GM12878 (cell line): ENCODE measurements around the gene GPC2. TPM values are rescaled to one million over a fixed set of nuclear protein-coding genes. Genes with fewer than 3 reads are reported as not detected.

Experiments used
- ATAC-seq: fragments of 200-7000 bp; cut with Tn5 transposase; 3 replicates; pipeline ENCODE4 v1.9.1; 2020; ENCODE audit warnings: mild to moderate bottlenecking, moderate library complexity
- BruUV-seq: library from RNA; stranded (reverse); fragments of 400-500 nt; replicated peaks from 2 replicates; lab custom pipeline; 2021; lab: Mats Ljungman, UMichigan
- CTCF ChIA-PET: fragments of 300-600 bp; sonication (Branson Sonifier 250); formaldehyde crosslinking; extraction: SDS; loops from one replicate; lab custom pipeline; 2021; ENCODE audit warnings: inconsistent platforms; lab: Yijun Ruan, JAX
- POLR2A ChIA-PET: fragments of 350-600 bp; formaldehyde crosslinking; extraction: SDS; loops from one replicate; lab custom pipeline; 2021; ENCODE audit warnings: inconsistent platforms; lab: Charles Lee
- RAD21 ChIA-PET: fragments of 300-600 bp; sonication (Branson Sonifier 250); formaldehyde crosslinking; loops from one replicate; lab custom pipeline; 2023; ENCODE audit warnings: antibody characterized with exemption; ENCODE audit not compliant: unreplicated experiment; lab: Charles Lee
- SMC1A ChIA-PET: fragments of 300-600 bp; sonication (Branson Sonifier 250); formaldehyde crosslinking; loops from one replicate; lab custom pipeline; 2023; ENCODE audit not compliant: unreplicated experiment, uncharacterized antibody; lab: Charles Lee
- DNase-seq: peaks from one replicate; pipeline ENCODE4 v3.0.0-alpha.2; 2011; ENCODE audit warnings: low read depth, low spot score
- FAIRE-seq: peaks from 3 replicates; lab custom pipeline; 2011; peaks lifted over from hg19 to GRCh38; lab: Jason Lieb, UNC
- H2AFZ ChIP-seq: 2 replicates; pipeline ENCODE4 v1.6.0; 2011; ENCODE audit warnings: low read depth, low read length, control low read depth; ENCODE audit not compliant: control insufficient read depth
- H3K27ac ChIP-seq: 2 replicates; pipeline ENCODE4 v1.5.1; 2011; ENCODE audit warnings: control low read depth; ENCODE audit not compliant: control insufficient read depth, insufficient read depth
- H3K27me3 ChIP-seq, 2 experiments: replicated peaks in 1 of 2; 2 replicates each; pipeline versions ENCODE4 v1.6.0 to v1.6.1; 2011; ENCODE audit warnings: low read length in 1 of 2; ENCODE audit not compliant: control insufficient read depth in 2 of 2, insufficient read depth in 2 of 2
- H3K36me3 ChIP-seq, 2 experiments: 2 replicates each; pipeline ENCODE4 v1.5.1; 2011; ENCODE audit warnings: low read length in 1 of 2; ENCODE audit not compliant: control insufficient read depth in 2 of 2, insufficient read depth in 2 of 2
- H3K4me1 ChIP-seq: 2 replicates; pipeline ENCODE4 v1.6.1; 2011; ENCODE audit warnings: mild to moderate bottlenecking, low read length, moderate library complexity, mixed read lengths; ENCODE audit not compliant: control insufficient read depth, insufficient read depth
- H3K4me2 ChIP-seq: 2 replicates; pipeline ENCODE4 v1.6.0; 2011; ENCODE audit warnings: control low read depth; ENCODE audit not compliant: control insufficient read depth, insufficient read depth
- H3K4me3 ChIP-seq: fragments of 200-600 bp; sonication (generic); 2 replicates; pipeline ENCODE4 v1.5.1; 2016
- H3K79me2 ChIP-seq: 2 replicates; pipeline ENCODE4 v1.6.0; 2011; ENCODE audit warnings: low read length; ENCODE audit not compliant: control insufficient read depth, insufficient read depth
- H3K9ac ChIP-seq: 2 replicates; pipeline ENCODE4 v1.8.0; 2011; ENCODE audit warnings: low read length, control low read depth, mixed read lengths; ENCODE audit not compliant: control insufficient read depth, insufficient read depth
- H3K9me3 ChIP-seq: replicated peaks from 3 replicates; pipeline ENCODE4 v1.5.1; 2011; ENCODE audit warnings: mild to moderate bottlenecking, low read length; ENCODE audit not compliant: control insufficient read depth, insufficient read depth
- H4K20me1 ChIP-seq: 2 replicates; pipeline ENCODE4 v1.6.0; 2011; ENCODE audit not compliant: control insufficient read depth, insufficient read depth
- IRF5 ChIP-seq: fragments of 450-650 bp; IDR thresholded peaks from 2 replicates; pipeline ENCODE4 v1.6.1; 2017; ENCODE audit warnings: borderline replicate concordance
- PBX3 ChIP-seq: IDR thresholded peaks from 2 replicates; pipeline ENCODE4 v1.6.1; 2011; ENCODE audit warnings: mild to moderate bottlenecking, low read depth, low read length, moderate library complexity; ENCODE audit not compliant: insufficient replicate concordance
- SIX5 ChIP-seq: IDR thresholded peaks from 2 replicates; pipeline ENCODE4 v1.6.1; 2011; ENCODE audit warnings: mild to moderate bottlenecking, low read depth, low read length, moderate library complexity; ENCODE audit not compliant: severe bottlenecking
- SREBF2 ChIP-seq: IDR thresholded peaks from 2 replicates; pipeline ENCODE4 v1.6.1; 2012; ENCODE audit warnings: mild to moderate bottlenecking, low read length
- STAT3 ChIP-seq: IDR thresholded peaks from 2 replicates; pipeline ENCODE4 v1.6.1; 2011; ENCODE audit warnings: low read depth, low read length, improper control_type of control experiment
- YY1 ChIP-seq: IDR thresholded peaks from 2 replicates; pipeline ENCODE4 v1.6.1; 2011; ENCODE audit warnings: low read depth, mild to moderate bottlenecking, low read length
- WGBS: methylation state at CpG from one replicate; pipeline ENCODE4 v1.1.6; 2016; ENCODE audit warnings: low lambda C conversion rate; ENCODE audit not compliant: insufficient replicate concordance, insufficient coverage; ENCODE audit errors: missing lambda C conversion rate; 5-methylcytosine and 5-hydroxymethylcytosine counted together
- in situ Hi-C: fragments of 300-500 bp; cut with MboI; formaldehyde crosslinking; loops from 9 replicates; pipeline ENCODE4 v1.14.3; 2018; ENCODE audit warnings: mixed read lengths
- intact Hi-C: fragments of 100-400 bp; cut with micrococcal nuclease; formaldehyde crosslinking; loops from one replicate; pipeline ENCODE4 v1.14.2; 2022; ENCODE audit not compliant: unreplicated experiment
- polyA plus RNA-seq, 11 experiments: library from polyadenylated mRNA; depleted of rRNA in 4 of 11; unstranded in 6 of 11; stranded (reverse) in 5 of 11; fragments of >200 nt; fragmentation: Nextera tagmentation in 4 of 11; fragmentation: Illumina TruSeq in 1 of 11; extraction: Ambion mirVana in 4 of 11; extraction: Trizol in 1 of 11; gene quantifications; 1 replicate in 1 of 11; 2 replicates in 10 of 11; pipeline versions ENCODE4 v1.2.1 to v1.2.3, GENCODE V29; 2011 to 2016; ENCODE audit warnings: inconsistent platforms in 2 of 11, missing spikeins in 2 of 11, low read depth in 1 of 11
- total RNA-seq, 4 experiments: library from RNA; depleted of rRNA in 3 of 4; stranded (reverse); fragments of >200 nt in 3 of 4; fragmentation: Illumina TruSeq in 1 of 4; extraction: Trizol in 1 of 4; gene quantifications; 2 replicates each; pipeline versions ENCODE4 v1.2.1 to v1.2.3, GENCODE V29; 2013 to 2021
- TF ChIP-seq, protein P1 (sequence below): fragments of 450-650 bp; IDR thresholded peaks from 2 replicates; pipeline ENCODE4 v1.6.1; 2017; ENCODE audit warnings: mild to moderate bottlenecking, low read depth, inconsistent platforms; ENCODE audit not compliant: poor library complexity, severe bottlenecking

GPC2 gene
- total and polyA plus RNA-seq, 10 of the 15 experiments (the other 5 are each of a cell fraction or from before 2014, with no cell fraction given): 0.19 to 6.3 (median 0.77) TPM

DNA sequence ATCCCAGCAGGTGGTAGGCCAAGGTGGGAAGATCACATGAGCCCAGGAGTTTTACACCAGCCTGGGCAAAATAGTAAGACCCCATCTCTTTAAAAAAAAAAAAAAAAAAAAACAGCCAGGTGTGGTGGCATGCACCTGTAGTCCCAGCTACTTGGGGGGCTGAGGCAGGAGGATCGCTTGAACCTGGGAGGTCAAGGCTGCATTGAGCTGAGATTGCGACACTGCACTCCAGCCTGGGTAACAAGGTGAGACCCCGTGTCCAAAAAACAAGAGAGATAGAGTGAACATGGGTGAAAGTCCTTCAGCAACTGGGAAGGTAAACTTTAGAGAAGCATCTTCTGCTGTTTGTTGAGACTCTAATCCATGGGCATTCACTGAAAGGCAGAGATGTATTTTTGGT lies 34.7 kb downstream of the GPC2 start:
- BruUV-seq: no TSS peak
- ATAC-seq (no peak), DNase-seq (no peak), FAIRE-seq (no peak)
- H3K9me3 ChIP-seq: no peaks in the 10 kb centered on the region; the same call in 2 of the 3 replicates
- no peak for TF ChIP-seq STAT3
- no peak for TF ChIP-seq IRF5
- TF ChIP-seq YY1: no peak
- TF ChIP-seq, protein P1, sequence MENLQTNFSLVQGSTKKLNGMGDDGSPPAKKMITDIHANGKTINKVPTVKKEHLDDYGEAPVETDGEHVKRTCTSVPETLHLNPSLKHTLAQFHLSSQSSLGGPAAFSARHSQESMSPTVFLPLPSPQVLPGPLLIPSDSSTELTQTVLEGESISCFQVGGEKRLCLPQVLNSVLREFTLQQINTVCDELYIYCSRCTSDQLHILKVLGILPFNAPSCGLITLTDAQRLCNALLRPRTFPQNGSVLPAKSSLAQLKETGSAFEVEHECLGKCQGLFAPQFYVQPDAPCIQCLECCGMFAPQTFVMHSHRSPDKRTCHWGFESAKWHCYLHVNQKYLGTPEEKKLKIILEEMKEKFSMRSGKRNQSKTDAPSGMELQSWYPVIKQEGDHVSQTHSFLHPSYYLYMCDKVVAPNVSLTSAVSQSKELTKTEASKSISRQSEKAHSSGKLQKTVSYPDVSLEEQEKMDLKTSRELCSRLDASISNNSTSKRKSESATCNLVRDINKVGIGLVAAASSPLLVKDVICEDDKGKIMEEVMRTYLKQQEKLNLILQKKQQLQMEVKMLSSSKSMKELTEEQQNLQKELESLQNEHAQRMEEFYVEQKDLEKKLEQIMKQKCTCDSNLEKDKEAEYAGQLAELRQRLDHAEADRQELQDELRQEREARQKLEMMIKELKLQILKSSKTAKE: no peak
- TF ChIP-seq SIX5: no peak
- TF ChIP-seq PBX3: no peak
- no peak for TF ChIP-seq SREBF2
- ChIA-PET SMC1A (interaction anchor here (1.1 to 1.7 kb wide), 3 partner anchors 9 to 48 kb away, joined by 3 to 6 read pairs (median 5); no protein-coding TSS in a partner anchor), RAD21 (interaction anchor here (1.2 to 2.0 kb wide), 2 partner anchors 10 to 25 kb away, joined by 4 to 5 read pairs; no protein-coding TSS in a partner anchor), CTCF (interaction anchor here (1.2 to 3.4 kb wide), 3 partner anchors 11 to 76 kb away, joined by 3 to 16 read pairs (median 3); no protein-coding TSS in a partner anchor), POLR2A (interaction anchor here (0.6 to 1.6 kb wide), 5 partner anchors 16 to 1691 kb away, joined by 3 to 6 read pairs (median 4); partner anchors contain the start of genes MEPCE and TRAPPC14)
- intact Hi-C loops: no loop called here
- no peaks in the 10 kb centered on the region for H4K20me1 ChIP-seq
- in situ Hi-C loops: no loop called here
- no peak overlapping the region for H3K4me3 ChIP-seq
- no peaks in the 10 kb centered on the region for H3K27me3 ChIP-seq
- H2AFZ ChIP-seq: no peak overlapping the region
- H3K4me2 ChIP-seq: no peak overlapping the region
- no peaks in the 10 kb centered on the region for H3K36me3 ChIP-seq
- H3K4me1 ChIP-seq: peaks cover 14% of the 10 kb centered on the region
- H3K9ac ChIP-seq: no peak overlapping the region
- H3K27ac ChIP-seq: no peak overlapping the region
- WGBS: 79% methylated on average over 3 of the region's 3 CpGs
- H3K79me2 ChIP-seq: no peaks in the 10 kb centered on the region
